ENCODE data around the gene BCL2L13.
"Not testable (repeated sequence)": the region's sequence is repeated elsewhere in the genome, so short reads cannot be mapped to it uniquely, and the experiment has no call there.

Gene BCL2L13

DNA sequence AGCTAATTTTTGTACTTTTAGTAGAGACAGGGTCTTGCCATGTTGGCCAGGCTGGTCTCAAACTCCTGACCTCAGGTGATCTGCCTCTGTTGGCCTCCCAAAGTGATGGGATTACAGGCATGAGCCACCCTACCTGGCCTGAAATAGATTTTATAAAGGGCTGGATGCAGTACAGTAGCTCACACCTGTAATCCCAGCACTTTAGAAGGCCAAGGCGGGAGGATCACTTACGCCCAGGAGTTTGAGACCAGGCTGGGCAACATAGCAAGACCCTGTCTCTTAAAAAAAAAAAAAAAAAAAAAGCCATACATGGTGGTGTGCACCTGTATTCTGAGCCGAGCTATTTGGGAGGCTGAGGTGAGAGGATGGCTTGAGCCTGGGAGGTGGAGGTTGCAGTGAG is 59.7 kb downstream of the BCL2L13 start:
- DNase-seq = not testable (repeated sequence)

DNA sequence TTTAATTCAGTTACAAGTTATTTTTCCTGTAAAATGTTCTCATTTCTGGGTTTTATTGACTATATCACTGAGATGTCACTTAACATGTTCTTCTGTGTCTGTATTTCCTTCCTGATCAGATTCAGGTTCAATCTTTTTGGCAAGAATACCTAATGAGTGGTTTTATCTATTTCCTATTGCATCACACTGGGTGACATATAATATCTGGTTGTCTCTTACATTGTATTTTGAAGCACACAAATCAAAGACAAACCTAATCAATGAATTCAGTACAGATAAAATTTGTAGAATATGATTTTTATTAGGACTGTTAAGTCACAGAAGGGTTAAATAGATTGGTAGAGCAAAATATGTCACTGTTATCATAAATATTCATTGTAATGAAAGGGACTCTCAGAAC is 60.4 kb downstream of the BCL2L13 start:
- DNase-seq = no peak

DNA sequence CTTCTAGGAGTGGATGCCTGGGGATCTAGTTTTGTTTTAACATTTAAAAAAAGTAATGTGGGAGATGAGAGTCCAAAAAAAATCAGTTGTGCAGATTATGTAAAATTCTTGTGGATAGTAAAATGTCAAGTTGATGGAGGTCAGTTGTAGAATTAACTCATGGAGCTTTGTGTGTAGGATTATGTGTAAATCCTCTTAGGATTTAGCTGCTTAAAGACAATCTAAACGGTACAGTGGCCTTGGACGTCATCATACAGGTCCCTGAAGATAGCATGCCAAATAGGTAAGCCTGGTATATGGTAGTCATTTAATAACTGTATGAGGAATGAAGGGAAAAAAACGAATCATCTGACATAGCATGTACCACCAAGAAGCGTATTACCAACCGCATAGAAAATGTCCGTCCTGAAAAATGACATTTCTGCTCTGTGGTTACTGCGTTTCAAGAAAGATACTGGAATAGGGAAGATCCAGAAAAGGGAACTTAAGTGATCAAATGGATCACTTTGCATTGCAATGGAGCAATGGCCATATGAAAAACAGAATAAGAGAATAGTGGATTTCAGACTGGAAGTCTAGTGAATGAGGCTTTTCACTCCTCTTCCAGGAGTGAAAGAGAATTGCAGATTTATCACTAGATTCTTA is 61.3 kb downstream of the BCL2L13 start:
- DNase-seq = no peak

DNA sequence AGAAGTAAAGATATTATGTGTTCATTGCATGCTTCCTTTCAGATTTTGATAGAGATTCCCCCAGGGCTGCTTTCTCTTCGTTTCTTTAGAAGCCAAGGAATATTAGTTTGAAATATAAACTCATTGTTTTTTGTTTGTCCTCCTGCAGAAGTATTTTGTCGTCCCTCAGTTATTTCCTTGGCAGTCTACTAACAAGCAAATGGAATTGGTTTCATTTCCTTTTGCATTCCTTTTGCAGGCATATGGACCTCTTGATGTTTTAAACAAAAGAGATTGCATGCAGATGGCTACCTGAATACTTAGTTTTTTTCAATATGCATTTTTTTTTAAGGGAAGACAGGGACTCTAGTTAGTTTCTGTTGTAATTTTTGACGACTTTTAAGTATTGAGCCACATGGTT is 62.2 kb downstream of the BCL2L13 start:
- no peak for DNase-seq

DNA sequence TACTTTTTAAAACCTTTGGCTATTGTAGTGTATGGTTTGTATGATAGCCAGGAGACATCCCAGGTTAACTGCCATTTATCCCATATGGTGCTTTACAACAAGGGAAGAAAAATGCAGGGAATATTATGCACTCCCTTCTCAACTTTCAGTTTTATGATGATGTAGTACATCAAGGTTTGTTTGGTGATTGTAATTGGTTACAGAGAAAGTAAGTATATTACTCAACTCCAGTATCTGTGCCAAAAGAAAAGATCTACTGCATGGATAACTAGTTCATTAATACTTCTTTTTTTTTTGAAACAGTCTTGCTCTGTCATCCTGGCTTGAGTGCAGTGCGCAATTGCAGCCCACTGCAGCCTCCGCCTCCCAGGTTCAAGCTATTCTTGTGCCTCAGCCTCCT is 65.3 kb downstream of the BCL2L13 start:
- DNase-seq = no peak

DNA sequence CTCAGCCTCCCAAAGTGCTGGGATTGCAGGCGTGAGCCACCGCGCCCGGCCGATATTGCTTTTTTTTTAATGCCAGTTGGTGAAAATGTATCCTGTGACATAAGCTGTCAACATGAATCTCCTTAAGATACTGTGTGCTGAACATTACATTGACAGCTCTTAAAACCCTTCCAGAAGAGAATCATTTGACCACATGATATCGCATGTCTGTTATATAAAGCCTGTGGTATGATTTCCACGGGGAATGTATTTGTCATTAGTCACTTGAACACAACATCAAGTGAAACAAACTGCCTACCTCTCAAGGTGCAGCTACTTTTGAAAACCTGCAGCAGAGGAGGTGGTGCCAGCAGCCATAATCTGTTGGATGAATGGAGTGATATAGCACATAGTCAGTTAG is 67.0 kb downstream of the BCL2L13 start:
- no peak for DNase-seq

DNA sequence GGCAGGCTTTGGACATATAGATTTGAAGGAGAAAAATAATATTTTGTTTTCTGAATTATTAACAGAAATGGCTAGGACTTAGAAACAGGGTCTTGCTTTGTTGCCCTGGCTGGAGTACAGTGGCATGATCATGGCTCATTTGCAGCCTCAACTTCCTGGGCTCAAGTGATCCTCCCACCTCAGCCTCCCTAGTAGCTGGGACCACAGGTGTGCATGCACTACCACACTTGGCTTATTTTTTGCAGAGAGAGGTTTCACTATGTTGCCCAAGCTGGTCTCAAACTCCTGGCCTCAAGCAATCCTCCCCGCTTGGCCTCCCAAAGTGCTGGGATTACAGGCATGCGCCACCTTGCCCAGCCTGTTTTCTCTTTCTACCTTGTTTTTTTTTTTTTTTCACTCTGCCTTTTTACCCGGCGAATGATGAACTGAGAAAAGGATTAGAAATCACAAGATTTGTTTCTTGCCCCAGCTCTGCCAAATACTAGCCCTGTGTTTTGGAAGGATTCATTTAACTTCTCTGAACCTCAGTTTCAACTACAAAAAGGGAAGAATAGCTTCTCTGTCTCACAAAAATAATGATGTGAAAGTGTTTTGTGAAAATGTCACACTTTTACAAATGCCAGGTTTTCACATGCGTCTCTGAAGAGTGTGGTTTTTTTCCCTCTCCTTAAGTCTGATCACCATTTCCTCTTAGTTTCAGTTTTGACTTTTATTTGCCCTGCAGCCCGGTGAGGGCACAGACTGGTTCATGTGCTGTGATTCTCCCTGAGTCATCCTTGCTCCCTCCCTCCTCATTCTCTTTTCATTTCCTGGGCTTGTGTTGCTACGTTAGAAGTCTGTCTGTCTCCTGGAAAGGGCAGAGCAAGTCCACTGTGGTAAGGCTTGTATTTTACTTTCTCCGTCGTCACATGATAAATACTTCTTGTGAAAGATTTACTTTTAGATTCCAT is 67.7 kb downstream of the BCL2L13 start:
- DNase-seq = no peak

DNA sequence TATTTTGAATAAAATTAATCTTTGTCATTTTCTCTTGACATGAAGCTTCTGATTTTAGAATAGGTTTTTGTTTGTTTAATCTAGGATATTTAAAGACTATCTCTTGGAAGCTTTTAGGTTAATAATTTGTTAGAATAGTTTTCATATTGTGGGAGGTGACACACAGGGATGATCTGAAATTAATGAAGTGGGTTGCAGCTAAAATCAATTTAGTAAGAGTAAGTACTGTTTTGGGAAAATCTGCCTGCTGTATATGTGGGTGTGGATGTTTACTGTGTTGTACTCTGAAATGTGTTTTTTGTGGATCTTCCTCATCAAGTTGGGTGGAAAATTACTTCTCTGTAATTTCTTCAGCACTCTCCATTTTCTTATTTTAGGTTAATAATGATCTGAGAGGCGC is 68.4 kb downstream of the BCL2L13 start:
- no peak for DNase-seq

DNA sequence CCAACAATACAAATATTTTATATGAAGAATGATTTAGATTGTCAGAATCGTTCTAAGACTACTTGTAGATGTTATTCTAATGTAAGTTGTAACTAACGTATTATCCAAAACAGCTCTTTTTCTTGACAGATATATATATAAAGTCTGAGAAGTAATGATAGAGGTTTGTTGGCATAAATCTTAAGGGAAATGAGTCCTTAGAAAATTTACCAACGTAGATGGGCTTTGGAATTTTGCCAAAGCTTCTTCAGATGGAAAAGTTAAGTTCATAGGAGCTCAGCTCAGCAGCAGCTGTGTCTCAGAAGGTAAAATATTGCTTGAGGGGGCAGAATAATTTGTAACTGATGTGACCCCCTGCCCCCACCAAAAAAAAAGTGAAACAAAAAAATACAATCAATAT is 69.0 kb downstream of the BCL2L13 start:
- no peak for DNase-seq

DNA sequence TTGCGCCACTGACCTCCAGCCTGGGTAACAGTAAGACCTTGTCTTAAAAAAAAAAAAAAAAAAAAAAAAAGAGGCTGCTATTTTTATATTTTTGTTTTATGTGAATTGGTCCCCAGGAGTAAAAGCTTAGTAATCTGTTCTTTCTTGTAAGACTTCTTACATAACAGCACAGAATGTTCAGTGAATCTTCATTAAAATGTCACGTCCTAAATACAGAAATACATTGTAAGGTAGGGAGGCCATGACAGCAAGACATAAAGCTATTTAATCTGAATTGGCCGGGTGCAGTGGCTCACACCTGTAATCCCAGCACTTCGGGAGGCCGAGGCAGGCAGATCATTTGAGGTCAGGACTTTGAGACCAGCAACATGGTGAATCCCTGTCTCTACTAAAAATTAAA is 71.5 kb downstream of the BCL2L13 start:
- DNase-seq = no peak

DNA sequence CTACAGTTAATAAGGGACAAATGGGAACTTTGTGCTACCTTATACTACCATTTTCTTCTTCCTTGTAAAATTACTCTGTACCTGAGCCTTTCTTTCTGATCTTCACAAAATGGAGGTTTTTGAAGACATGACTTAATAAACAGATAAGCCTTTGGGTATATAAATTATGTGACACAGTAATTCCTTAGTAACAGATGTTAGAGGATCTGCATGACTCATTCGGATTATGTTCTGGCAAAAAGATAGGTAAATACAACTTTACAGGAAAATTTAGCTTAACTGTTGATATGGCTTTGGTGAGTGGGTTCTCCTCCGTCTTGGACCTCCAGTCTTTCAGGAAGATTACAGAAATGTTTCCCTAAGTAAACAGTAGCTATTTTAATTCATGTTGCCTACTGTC is 73.9 kb downstream of the BCL2L13 start:
- DNase-seq = no peak

DNA sequence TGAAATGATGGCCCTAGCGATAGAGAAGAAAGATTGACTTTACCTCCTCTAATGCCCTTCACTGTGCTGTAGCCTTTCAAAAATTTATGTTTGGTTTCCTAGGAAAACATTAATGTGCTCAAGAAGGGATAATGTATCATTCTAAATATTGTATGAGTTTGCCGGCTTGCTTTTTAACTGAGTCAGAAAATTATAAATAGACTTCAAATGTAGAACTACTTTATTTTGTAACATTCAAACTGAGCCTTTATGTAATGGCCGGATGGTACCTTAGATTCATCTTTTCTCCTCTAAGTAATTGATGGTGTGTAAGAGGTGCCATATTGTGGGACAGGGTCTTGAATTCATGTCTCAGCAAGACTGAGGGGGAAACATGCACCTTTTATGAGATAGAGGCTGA is 78.0 kb downstream of the BCL2L13 start:
- no peak for DNase-seq

DNA sequence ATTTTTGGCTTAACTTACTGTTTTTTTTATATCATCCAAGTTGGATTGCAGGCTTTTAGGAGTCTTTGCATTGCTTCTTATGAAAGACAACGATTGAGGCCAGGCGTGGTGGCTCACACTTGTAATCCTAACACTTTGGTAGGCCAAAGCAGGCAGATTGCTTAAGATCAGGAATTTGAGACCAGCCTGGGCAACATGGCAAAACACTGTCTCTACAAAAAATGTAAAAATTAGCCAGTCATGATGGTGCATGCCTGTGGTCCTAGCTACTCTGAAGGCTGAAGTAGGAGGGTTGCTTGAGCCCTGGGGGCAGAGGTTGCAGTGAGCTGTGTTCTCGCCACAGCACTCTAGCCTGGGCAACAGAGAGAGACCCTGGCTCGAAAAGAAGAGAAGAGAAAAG is 79.2 kb downstream of the BCL2L13 start:
- no peak for DNase-seq

DNA sequence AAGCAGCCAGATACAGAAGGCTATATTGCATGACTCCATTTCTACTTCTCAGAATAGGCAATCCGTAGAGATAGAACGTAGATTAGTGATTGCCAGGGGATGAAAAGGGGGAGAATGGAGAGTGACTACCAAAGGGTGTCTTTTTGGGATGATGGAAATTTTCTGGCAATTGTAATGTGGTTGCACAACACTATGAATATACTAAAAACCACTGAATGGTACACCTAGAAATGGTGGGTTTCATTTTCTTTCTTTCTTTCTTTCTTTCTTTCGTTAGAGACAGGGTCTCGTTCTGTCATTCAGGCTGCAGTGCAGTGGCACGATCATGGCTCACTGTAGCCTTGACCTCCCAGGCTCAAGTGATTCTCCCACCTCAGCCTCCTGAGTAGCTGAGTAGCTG is 81.4 kb downstream of the BCL2L13 start:
- DNase-seq = no peak

DNA sequence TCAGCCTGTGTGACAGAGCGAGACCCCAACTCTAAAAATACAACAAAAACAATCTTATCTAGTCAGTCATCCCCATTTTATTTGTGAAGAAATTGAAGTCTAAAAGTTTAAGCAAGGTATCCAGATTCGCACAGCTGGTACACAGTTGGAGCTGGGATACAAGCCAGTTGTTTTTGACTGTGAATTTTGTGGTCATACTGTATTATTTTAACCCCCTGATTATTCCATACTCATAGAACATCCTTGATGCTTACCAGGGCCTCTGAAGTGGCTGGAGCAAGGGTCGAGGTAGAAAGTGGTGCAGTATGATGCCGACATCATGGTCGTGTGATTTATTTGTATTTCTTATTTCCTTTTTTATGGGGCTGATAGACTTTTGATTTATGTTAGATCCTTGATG is 85.7 kb downstream of the BCL2L13 start:
- DNase-seq = no peak

DNA sequence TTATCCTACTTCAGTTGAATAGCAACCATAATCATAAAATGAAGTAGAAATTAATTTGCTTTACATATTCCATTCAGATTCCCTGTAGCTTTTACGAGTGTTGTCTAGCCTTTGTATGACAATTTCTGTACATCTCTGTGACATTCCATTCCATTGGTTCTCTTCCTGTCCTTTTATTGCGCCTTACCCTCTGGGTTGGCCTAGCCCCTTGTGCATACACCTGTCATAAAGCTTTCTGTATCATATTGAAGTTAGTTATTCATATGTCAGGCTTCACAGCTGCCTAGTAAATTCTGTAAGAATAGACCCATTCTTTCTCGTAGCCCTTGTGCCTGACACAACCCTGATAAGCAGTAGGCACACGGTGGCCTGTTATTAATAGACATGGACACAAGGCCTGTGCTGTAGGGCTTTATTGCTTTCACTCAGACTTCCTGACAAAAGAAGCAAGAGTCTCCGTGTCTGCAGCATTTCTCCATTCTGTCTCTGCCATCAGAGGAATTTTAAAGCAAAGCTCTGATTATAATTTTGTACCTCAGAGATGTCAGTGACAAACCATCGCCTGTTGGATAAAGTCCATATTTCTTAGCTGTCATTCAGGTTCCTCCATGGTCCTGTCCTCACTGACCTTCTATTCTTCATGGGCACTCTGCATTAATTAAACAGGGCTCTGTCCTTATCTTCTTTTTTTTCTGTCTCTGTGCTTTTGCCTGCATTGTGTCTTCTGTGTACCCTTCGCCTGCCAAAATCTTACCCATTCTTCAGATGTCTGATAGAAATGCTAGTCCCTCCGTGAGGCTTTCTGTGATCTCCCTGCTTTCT is 86.3 kb downstream of the BCL2L13 start:
- DNase-seq = no peak

DNA sequence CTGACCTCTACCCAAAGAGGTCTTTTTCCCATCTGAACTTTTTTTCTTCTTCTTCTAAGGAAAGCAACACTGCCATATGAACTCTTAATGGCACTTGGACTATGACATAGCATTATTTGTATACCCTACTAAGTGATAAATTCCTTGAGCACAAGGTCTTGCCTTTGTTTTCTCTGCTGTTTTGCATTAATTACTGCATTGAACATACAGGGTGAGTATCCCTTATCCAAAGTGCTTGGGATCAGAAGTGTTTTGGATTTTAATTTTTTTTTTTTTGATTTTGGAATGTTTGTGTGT is 86.9 kb downstream of the BCL2L13 start:
- no peak for DNase-seq

DNA sequence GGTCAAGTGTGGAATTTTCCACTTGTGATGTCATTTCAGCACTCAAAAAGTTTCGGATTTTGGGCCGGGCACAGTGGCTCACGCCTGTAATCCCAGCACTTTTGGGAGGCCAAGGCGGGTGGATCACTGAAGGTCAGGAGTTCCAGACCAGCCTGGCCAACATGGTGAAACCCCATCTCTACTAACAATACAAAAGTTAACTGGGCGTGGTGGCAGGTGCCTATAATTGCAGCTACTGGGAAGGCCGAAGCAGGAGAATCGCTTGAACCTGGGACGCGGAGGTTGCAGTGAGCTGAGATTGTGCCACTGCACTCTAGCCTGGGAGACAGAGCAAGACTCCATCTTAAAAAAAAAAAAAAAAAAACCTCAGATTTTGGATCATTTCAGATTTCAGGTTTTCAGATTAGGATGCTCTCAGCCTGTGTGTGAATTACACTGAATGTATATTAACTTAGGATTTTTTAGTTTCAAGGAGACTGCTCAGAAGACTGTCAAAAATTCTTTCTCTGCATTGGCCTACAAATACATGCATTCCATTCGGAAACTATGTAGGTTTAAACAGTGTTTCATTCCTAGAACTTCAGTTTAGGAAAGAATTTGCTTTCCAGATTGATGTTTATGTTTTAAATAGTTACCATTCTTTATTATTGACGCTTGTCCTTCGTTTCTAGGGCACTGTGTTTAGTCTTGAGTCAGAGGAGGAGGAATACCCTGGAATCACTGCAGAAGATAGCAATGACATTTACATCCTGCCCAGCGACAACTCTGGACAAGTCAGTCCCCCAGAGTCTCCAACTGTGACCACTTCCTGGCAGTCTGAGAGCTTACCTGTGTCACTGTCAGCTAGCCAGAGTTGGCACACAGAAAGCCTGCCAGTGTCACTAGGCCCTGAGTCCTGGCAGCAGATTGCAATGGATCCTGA is 87.7 kb downstream of the BCL2L13 start:
- DNase-seq = no peak

DNA sequence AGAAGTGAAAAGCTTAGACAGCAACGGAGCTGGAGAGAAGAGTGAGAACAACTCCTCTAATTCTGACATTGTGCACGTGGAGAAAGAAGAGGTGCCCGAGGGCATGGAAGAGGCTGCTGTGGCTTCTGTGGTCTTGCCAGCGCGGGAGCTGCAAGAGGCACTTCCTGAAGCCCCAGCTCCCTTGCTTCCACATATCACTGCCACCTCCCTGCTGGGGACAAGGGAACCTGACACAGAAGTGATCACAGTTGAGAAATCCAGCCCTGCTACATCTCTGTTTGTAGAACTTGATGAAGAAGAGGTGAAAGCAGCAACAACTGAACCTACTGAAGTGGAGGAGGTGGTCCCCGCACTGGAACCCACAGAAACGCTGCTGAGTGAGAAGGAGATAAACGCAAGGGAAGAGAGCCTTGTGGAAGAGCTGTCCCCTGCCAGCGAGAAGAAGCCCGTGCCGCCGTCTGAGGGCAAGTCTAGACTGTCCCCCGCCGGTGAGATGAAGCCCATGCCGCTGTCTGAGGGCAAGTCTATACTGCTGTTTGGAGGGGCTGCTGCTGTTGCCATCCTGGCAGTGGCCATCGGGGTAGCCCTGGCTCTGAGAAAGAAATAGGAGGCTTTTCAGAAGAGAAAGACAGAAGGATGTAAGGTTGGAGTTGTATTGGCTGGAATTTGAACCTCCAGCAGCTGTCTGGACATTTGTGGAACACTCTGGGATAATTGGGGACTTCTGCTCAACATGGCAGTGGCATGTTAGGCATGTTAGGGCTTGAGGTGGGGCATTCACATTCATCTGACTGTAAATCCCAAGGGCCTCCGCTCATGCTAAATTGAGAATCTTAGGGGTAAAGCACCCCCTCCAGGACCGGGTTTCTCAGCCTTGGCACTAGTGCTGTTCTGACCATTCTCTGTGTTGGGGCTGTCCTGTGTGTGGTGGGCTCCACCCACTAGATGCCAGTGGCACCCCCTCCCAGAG is 88.7 kb downstream of the BCL2L13 start:
- DNase-seq = no peak

DNA sequence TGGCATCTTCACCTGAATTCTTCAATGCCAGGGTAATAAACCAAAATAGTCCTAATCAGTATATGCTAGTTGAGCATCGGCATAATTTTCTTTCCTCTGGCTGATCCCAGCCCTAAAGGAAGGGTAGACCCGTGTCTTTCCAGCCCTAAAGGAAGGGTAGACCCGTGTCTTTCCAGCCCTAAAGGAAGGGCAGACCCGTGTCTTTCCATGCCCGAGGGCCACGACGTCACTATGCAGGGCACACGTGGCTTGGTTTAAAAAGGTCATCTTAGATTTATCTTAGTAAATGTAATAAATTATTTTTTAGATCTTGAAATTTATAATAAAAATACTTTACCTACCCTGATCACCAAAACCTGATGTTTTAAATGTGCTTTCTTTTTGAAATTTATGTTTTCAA is 90.2 kb downstream of the BCL2L13 start:
- DNase-seq = no peak

DNA sequence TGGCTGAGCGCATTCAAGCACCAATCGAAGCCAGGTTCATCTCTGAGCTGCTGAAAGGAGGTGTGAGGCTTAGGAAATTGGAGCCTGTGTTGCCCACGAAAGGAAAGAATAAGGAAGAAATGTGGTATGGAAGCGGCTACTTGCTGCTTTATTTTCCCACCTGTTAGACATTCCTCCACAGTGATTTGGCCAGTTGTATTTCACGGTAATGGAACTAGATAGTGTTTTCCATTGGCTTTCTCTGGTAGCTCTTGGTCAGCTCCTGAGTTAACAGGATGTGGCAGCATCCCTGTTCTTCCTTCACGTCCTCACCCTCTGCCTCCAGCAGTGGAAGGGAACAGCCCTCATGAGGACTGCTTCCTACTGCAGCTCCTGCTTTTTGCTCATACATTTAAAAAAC is 91.0 kb downstream of the BCL2L13 start:
- no peak for DNase-seq
